ENCODE data around the gene ZNF385C.

The ZNF385C gene

GRCh38 chr17:42056635-42057034 is 41.6 kb downstream of the ZNF385C start:
- Histone ChIP-seq H3K4me2 (ENCODE audit: low read depth, low read length) (no peak overlapping the region), H3K4me1 (ENCODE audit: low read length) (no peaks in the 10 kb centered on the region), H2AFZ (ENCODE audit: low read length) (no peak overlapping the region), H3K79me2 (ENCODE audit: low read length) (no peaks in the 10 kb centered on the region), H3F3A (ENCODE audit: insufficient read depth, low read length) (no peaks in the 10 kb centered on the region), H3K27me3 (replicated peaks; ENCODE audit: insufficient read depth, low read length) (peaks cover 26% of the 10 kb centered on the region), H3K36me3 (replicated peaks; ENCODE audit: insufficient read depth, low read length) (no peaks in the 10 kb centered on the region), H3K9me3 (replicated peaks; ENCODE audit: insufficient read depth, low read length) (no peaks in the 10 kb centered on the region), H3K4me3 (ENCODE audit: low read length) (no peak overlapping the region), H3K9ac (ENCODE audit: low read length) (no peak overlapping the region), H4K20me1 (ENCODE audit: insufficient read depth, low read length) (no peaks in the 10 kb centered on the region), H3K27ac (ENCODE audit: low read length) (no peak overlapping the region), H3K9me2 (replicated peaks; ENCODE audit: insufficient read depth, low read length) (no peaks in the 10 kb centered on the region)
- DNase-seq = no peak
- TF ChIP-seq EZH2 (optimal IDR thresholded peaks at IDR 0.05; ENCODE audit: low read depth, low read length) (no peak), EZH2phosphoT487 (IDR thresholded peaks at IDR 0.05; ENCODE audit: low read length) (no peak), CTCF (IDR thresholded peaks at IDR 0.05; ENCODE audit: low read length) (no peak)

- no peak for DNase-seq
- no peak overlapping the region for H2AFZ ChIP-seq (ENCODE audit: low read length)
- no peaks in the 10 kb centered on the region for H3K36me3 ChIP-seq (replicated peaks; ENCODE audit: insufficient read depth, low read length)
- no peak overlapping the region for H3K4me3 ChIP-seq (ENCODE audit: low read length)
- no peaks in the 10 kb centered on the region for H3K9me3 ChIP-seq (replicated peaks; ENCODE audit: insufficient read depth, low read length)
- peaks cover 34% of the 10 kb centered on the region for H3K27me3 ChIP-seq (replicated peaks; ENCODE audit: insufficient read depth, low read length)
- H4K20me1 ChIP-seq (ENCODE audit: insufficient read depth, low read length) = no peaks in the 10 kb centered on the region
- no peaks in the 10 kb centered on the region for H3K4me1 ChIP-seq (ENCODE audit: low read length)
- H3K4me2 ChIP-seq (ENCODE audit: low read depth, low read length) = no peak overlapping the region
- no peak overlapping the region for H3K27ac ChIP-seq (ENCODE audit: low read length)
- H3K79me2 ChIP-seq (ENCODE audit: low read length) = no peaks in the 10 kb centered on the region
- TF ChIP-seq EZH2phosphoT487 (IDR thresholded peaks at IDR 0.05; ENCODE audit: low read length) = no peak
- no peak for TF ChIP-seq CTCF (IDR thresholded peaks at IDR 0.05; ENCODE audit: low read length)
- TF ChIP-seq EZH2 (optimal IDR thresholded peaks at IDR 0.05; ENCODE audit: low read depth, low read length) = no peak
- H3K9ac ChIP-seq (ENCODE audit: low read length) = no peak overlapping the region
- no peaks in the 10 kb centered on the region for H3K9me2 ChIP-seq (replicated peaks; ENCODE audit: insufficient read depth, low read length)
- no peaks in the 10 kb centered on the region for H3F3A ChIP-seq (ENCODE audit: insufficient read depth, low read length)
Observed at GRCh38 chr17:42055496-42055895, 42.8 kb downstream of the ZNF385C start.

- H3K27me3 ChIP-seq (replicated peaks; ENCODE audit: insufficient read depth, low read length) = peaks cover 34% of the 10 kb centered on the region
- TF ChIP-seq CTCF (IDR thresholded peaks at IDR 0.05; ENCODE audit: low read length) = no peak
- TF ChIP-seq EZH2 (optimal IDR thresholded peaks at IDR 0.05; ENCODE audit: low read depth, low read length) = no peak
- TF ChIP-seq EZH2phosphoT487 (IDR thresholded peaks at IDR 0.05; ENCODE audit: low read length) = no peak
Observed at GRCh38 chr17:42055027-42055426, 43.2 kb downstream of the ZNF385C start.

More at GRCh38 chr17:42055027-42055426, 43.2 kb downstream of the ZNF385C start:
- no peak overlapping the region for H3K9ac ChIP-seq (ENCODE audit: low read length)
- H4K20me1 ChIP-seq (ENCODE audit: insufficient read depth, low read length) = no peaks in the 10 kb centered on the region
- no peaks in the 10 kb centered on the region for H3K36me3 ChIP-seq (replicated peaks; ENCODE audit: insufficient read depth, low read length)
- H2AFZ ChIP-seq (ENCODE audit: low read length) = no peak overlapping the region
- no peaks in the 10 kb centered on the region for H3K9me2 ChIP-seq (replicated peaks; ENCODE audit: insufficient read depth, low read length)
- no peaks in the 10 kb centered on the region for H3K9me3 ChIP-seq (replicated peaks; ENCODE audit: insufficient read depth, low read length)
- no peak overlapping the region for H3K27ac ChIP-seq (ENCODE audit: low read length)
- H3K4me1 ChIP-seq (ENCODE audit: low read length) = no peaks in the 10 kb centered on the region
- no peaks in the 10 kb centered on the region for H3K79me2 ChIP-seq (ENCODE audit: low read length)
- no peak overlapping the region for H3K4me2 ChIP-seq (ENCODE audit: low read depth, low read length)
- no peak overlapping the region for H3K4me3 ChIP-seq (ENCODE audit: low read length)
- no peaks in the 10 kb centered on the region for H3F3A ChIP-seq (ENCODE audit: insufficient read depth, low read length)
- DNase-seq = no peak

All from MM.1S (cell line).